ENCODE data around the gene CBL.

Gene CBL

DNA sequence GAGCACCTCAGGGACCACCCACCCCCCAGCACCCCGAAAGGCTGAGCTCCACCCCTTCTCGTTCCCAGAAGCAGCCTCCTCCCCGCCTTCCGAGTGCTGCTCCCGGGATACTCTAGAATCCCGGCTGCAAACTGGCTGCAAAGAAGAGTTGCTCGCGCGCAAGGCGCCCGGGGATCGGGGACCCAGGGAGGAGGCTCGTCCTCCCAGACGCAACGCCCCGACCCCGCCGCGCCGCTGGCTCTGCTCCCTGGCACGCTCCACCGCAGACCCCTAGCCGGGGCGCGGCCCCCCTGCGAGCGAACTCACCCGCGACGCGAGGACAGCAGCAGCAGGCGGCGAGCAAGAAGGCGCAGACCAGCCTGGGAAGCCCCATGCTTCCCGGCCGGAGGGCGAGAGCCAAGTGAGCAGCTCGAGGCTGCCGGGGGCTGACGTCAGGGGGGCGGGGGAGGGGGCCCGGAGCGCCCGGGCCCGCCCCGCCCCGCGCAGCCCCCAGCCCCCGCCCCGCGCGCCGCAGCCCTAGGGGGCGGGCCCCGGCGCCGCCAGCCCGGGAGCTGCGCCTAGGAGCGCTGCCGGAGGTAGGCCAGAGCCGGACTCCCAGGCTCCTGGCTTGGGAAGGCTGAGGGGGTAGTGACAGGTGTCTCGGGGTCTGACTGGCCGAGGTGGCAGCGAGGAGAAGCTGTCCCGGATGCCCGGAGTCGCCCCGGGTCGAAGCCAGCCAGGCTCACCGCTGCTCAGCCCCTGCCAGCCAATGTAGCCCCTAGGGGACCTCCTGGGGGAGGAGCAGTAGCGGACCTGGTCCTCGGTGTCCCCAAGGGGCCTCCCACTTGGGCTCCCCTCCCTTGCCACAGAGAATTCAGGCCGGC, 110.8 kb downstream of the CBL start, which contains the start of gene MCAM:
Gene MCAM, minus strand, starts transcription at position 402 of the 863 bp plus-strand sequence. Its CDS starts 29 bp downstream, at position 373.
- no peaks in the 10 kb centered on the region for H3K36me3 Mint-ChIP-seq
- H3K4me3 Mint-ChIP-seq, result peak within 1 kb of the TSS; percentile 78
- no peak for ATAC-seq
- H3K27me3 Mint-ChIP-seq, result peaks cover 61% of the 10 kb centered on the region
- no peak within 1 kb of the TSS for H3K27ac Mint-ChIP-seq
- H3K4me1 Mint-ChIP-seq, result peaks cover 56% of the 10 kb centered on the region
- no peaks in the 10 kb centered on the region for H3K9me3 Mint-ChIP-seq

DNA sequence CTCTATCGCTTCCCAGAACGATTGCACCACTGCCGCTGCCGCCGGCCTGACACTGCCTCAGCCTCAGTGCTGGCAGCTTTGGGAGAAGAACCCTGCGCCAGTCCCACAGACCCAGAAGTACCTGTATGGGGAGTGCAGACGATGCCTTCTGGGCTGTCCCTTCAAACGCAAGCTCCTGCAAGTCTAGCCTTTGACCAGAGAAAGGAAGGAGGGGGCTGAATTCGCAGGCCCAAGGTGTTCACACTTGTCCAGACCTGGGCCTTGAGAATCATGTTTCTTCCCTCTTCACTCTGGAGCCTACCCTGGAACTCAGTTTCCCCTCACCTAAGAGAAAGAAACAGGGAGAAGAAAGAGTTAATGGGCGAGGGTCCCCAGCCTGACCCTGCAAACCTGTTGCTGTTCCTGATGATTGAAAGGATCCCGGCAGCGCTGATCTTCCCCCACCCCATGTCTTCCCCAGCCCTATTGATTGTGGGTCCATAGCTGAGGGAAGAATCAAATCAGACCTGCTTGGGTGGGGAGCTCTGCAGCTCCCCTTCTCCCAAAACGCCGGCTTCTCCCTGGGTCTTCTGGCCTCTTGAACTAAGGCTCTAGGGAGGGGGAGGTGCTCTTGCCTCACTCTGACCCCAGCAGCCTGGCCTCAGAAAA, 111.6 kb downstream of the CBL start:
- Mint-ChIP-seq H3K9me3 (no peaks in the 10 kb centered on the region), H3K27ac (no peak overlapping the region), H3K27me3 (peaks cover 53% of the 10 kb centered on the region), H3K36me3 (no peaks in the 10 kb centered on the region), H3K4me3 (peak overlapping the region; percentile 26), H3K4me1 (peaks cover 61% of the 10 kb centered on the region)
- no peak for ATAC-seq

DNA sequence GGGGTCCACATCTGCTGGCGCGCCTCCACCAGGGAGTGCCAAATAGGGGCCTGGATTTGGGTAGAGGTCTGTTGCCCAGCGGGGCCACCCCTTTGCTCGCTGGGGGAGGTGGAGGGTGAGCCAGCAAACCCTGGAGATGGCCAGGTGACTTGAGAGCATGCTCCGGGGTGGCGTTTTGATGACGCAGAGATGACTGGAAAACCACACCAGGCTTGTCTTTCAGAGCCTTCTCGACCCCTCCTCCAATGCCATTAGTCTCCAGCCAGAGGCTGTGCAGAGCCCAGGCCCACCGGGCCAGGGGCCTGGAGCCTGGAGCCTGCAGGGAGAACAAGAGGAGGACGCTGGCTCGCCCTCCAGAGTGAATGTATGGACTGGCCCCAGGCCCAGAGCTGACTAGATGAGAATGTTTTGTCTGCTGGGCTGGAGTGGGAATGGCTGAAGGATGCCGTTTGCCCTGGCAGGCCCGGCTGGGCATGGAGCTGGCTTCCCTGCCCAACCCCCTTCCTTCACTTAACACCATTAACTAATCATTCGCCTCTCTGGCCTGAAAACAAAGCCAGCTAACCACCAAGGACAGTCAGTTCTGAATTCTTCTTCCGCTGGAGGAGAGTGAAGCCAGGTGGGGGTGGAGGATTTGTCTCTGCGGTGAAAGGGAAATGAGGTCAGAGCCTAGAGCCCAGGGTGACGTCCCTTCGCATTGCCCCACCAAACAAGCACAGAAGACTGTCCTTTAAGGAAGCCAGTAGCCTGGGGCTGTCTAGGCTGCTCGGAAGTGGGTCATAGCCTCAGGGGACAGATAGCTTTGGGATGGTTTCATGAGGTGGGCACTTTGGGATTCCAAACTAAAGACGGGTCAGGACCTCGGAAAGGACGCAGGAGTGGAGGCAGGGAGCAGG, 112.3 kb downstream of the CBL start:
- ATAC-seq, result peak; percentile 44
- H3K36me3 Mint-ChIP-seq, result no peaks in the 10 kb centered on the region
- peaks cover 52% of the 10 kb centered on the region for H3K27me3 Mint-ChIP-seq
- peak overlapping the region; percentile 28 for H3K27ac Mint-ChIP-seq
- peak overlapping the region; percentile 45 for H3K4me3 Mint-ChIP-seq
- no peaks in the 10 kb centered on the region for H3K9me3 Mint-ChIP-seq
- H3K4me1 Mint-ChIP-seq, result peaks cover 66% of the 10 kb centered on the region

DNA sequence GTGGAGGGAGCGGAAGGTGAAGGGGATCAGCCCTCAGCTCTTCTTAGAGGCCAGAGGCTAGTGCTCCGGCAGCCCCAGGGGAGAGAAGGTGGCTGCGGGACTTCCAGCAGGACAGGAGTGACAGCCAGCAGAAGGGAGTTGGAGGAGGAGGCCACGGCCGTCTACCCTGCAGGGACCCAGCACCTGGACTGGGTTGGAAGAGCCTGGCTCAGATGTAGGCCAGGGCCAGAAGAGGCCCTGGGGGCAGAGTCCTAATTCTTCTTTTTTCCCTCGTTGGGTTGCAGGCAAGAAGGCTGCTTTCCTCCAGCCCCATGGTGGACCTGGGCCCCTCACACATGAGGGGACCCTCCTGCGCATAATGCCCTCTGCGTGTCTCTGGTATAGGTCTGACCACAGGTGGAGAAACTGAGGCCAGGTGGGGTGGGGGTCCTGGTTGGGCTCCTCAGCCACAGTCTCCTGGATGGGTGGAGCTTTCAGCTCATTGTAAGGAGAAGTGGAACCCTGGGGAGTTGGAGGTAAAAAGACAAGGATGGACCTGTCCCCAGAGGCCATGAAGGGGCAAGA, 113.1 kb downstream of the CBL start:
- no peaks in the 10 kb centered on the region for H3K36me3 Mint-ChIP-seq
- H3K27ac Mint-ChIP-seq, result peak overlapping the region; percentile 28
- no peak for ATAC-seq
- peaks cover 74% of the 10 kb centered on the region for H3K4me1 Mint-ChIP-seq
- H3K4me3 Mint-ChIP-seq, result peak overlapping the region; percentile 45
- no peaks in the 10 kb centered on the region for H3K9me3 Mint-ChIP-seq
- H3K27me3 Mint-ChIP-seq, result peaks cover 49% of the 10 kb centered on the region

DNA sequence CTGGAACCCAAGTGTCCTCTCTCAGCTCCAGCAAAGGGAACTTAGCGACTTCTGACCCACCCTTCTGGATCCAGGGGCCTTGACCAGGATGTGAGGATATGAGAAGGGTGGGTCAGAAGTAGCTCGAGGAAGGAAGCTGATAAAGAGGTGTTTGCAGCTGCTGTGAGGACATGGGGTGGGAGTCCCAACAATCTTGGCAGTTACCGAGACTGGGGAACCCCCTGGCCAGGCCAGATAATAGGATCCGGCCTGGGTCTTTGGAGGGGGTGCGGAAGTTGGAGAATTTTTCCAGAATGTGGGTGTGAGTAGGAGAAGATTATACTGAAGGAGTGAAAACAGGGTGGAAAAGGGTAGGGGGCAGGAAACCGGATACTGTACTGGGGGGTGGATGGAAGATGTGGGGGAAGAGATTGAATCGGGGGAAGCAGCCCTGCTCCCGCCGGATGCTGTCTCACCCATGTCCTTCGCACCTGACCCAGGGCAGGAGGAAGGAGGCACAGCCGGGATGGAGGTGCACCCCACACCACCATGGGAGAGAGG, 113.6 kb downstream of the CBL start:
- H3K36me3 Mint-ChIP-seq, result no peaks in the 10 kb centered on the region
- peaks cover 73% of the 10 kb centered on the region for H3K4me1 Mint-ChIP-seq
- ATAC-seq, result no peak

DNA sequence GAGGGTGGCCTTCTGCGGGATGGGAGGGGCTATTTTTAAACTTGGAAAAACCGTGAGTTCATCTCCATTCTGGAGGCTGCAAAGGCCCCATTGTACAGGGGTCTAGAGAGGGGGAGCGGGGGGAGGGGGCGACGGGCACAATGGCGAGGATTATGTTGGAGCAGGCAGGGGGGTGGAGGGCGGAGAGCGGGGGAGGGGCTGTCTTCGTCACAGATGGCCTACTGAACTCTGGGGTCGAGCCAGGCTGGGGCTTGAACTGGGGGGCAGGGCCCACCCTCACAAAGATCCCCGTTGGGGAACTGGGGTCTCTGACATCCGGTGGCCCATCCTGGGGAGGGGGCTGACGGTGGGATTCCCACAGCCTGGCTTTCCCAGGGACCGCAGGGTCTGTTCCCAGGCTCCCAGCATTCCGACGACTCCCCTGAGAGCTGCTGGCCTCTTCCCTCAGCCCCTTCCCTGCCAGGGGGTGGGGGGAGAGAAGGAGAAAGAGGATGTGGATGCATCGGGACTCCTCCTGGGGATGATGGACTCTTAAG, 114.2 kb downstream of the CBL start:
- no peak for ATAC-seq
- Mint-ChIP-seq H3K9me3 (no peaks in the 10 kb centered on the region), H3K4me3 (peak overlapping the region; percentile 74), H3K27me3 (peaks cover 38% of the 10 kb centered on the region), H3K27ac (peak overlapping the region; percentile 28), H3K36me3 (no peaks in the 10 kb centered on the region), H3K4me1 (peaks cover 67% of the 10 kb centered on the region)

More for the DNA sequence above, 113.6 kb downstream of the CBL start:
- Mint-ChIP-seq H3K27me3 (peaks cover 44% of the 10 kb centered on the region), H3K27ac (peak overlapping the region; percentile 28), H3K9me3 (no peaks in the 10 kb centered on the region), H3K4me3 (peak overlapping the region; percentile 74)

DNA sequence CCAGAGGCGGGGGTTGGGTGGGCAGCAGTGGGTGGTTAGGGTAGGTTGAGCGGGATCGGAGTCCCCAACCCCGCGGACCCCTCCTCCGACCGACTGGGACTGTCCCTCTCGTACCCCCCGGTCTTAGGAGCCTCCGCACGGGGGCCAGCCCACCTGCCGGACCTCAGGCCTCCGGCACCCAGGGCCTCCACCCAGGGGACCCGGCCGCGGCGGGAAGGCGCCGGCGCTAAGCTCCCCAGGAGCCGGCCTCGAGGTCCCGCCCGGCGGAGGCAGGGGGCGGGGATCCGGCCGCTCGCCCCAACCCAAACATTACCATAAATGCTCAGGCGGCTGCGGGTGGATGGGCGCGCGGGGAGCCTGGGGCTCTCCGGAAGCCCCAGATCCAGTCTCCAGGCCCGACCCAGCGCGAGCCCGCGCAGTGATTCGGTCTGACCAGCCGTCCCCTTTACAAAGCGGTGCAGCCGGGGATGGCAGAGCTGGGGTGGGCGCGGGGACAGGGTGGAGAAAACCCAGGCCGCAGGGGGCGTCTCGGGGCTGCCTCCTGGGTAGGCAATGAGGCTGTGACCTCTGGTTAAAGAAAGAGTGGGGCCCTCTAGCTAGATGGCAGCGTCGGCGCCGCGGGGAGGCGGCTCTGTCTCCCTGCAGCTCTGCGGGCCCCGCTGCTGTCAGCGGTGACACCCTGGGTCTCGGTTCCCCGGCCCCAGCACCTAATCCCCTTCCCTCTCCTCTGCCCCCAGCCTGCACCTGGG, 114.8 kb downstream of the CBL start:
- no peaks in the 10 kb centered on the region for H3K9me3 Mint-ChIP-seq
- ATAC-seq, result peak; percentile 74
- H3K36me3 Mint-ChIP-seq, result no peaks in the 10 kb centered on the region
- peak overlapping the region; percentile 88 for H3K27ac Mint-ChIP-seq
- H3K4me3 Mint-ChIP-seq, result peak overlapping the region; percentile 91
- peaks cover 32% of the 10 kb centered on the region for H3K27me3 Mint-ChIP-seq
- peaks cover 61% of the 10 kb centered on the region for H3K4me1 Mint-ChIP-seq

DNA sequence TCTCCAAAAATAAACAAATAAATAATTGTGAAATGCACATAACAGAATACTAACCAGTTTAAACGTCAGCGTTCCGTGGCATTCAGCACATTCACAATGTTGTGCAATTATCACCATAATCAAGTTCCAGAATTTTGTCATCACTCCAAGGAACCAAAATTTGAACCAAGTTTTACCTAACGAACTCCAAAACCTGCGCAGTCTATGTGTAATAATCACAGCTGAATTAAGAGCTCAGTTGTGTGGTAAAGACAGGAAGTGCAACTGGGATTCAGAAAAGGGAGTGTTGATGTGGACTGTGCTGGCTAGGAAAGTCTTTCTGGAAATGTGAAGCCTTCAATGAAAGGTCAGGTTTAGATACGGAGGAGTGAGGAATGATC, 116.2 kb downstream of the CBL start:
- Mint-ChIP-seq H3K4me3 (no peak overlapping the region), H3K9me3 (no peaks in the 10 kb centered on the region), H3K27ac (no peak overlapping the region), H3K4me1 (peaks cover 53% of the 10 kb centered on the region), H3K27me3 (peaks cover 30% of the 10 kb centered on the region), H3K36me3 (no peaks in the 10 kb centered on the region)
- ATAC-seq, result no peak

DNA sequence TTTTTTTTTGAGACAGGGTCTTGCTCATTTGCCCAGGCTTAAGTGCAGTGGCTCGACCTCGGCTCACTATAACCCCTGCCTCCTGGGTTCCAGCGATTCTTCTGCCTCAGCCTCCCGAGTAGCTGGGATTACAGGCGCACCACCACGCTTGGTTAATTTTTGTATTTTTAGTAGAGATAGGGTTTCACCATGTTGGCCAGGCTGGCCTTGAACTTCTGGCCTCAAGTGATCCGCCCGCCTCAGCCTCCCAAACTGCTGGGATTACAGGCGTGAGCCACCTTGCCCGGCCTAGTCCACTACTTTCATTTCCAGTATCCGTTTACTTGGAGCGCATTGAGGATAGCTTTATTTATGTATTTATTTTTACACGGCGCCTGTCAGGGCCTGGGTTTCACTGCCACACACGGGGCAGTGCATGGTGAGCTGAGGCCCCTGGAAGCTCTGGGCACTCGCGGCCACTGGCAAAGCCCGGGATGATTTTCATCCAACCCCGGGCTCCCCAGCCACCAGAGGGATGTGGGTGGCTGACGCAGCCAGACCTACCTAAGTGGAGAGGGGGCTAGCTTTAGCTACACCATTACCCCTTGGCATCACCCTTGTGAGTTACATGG, 116.9 kb downstream of the CBL start:
- no peak for ATAC-seq
- H3K4me3 Mint-ChIP-seq, result no peak overlapping the region
- H3K27me3 Mint-ChIP-seq, result peaks cover 23% of the 10 kb centered on the region
- peaks cover 52% of the 10 kb centered on the region for H3K4me1 Mint-ChIP-seq
- no peaks in the 10 kb centered on the region for H3K36me3 Mint-ChIP-seq
- no peaks in the 10 kb centered on the region for H3K9me3 Mint-ChIP-seq
- no peak overlapping the region for H3K27ac Mint-ChIP-seq

DNA sequence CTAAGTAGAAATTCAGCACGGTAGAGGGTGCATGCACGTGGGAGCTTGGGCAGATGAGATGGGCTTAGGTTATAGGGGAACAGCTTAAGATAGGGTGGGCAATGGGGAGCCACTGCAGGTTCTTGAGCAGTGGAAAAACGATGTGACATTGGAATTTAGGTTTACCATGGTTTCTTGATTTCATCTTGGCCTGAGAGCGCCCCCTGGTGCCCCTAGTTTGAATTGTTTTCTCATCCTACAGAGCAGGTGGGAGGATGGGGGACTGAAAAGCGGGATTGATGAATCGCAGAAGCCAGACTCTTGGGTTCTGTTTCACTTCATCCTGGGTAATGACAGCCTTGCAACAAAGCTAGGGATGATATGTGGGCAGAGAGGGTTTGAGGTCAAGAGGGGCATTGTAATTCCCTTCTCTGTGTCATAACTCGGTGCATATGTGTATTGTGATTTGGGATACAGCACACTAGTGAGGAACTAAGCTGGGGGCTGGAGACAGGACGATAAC, 117.4 kb downstream of the CBL start:
- H3K4me3 Mint-ChIP-seq, result no peak overlapping the region
- no peak for ATAC-seq
- peaks cover 47% of the 10 kb centered on the region for H3K4me1 Mint-ChIP-seq
- H3K27me3 Mint-ChIP-seq, result peaks cover 18% of the 10 kb centered on the region
- no peaks in the 10 kb centered on the region for H3K9me3 Mint-ChIP-seq
- H3K36me3 Mint-ChIP-seq, result no peaks in the 10 kb centered on the region
- H3K27ac Mint-ChIP-seq, result no peak overlapping the region

DNA sequence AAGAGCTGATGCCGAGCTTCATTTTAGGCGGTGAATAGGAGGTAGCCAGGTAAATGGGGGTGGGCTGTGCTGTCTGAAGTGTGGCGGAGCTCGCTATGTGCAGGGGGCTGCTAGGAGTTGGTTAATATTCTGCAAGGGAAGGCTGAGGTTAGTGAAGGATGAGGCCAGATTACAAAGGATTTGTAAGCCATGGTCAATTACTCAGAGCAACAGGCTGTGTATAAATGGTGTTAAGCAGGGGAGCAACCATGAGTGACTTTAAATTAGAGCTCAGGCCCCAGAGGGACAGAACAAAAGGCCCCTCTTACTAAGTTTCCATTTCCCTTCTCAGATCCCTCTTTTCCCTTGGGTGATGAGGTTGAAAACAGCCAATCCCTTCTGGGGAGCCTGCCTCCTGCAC, 118.0 kb downstream of the CBL start:
- Mint-ChIP-seq H3K9me3 (no peaks in the 10 kb centered on the region), H3K4me1 (peaks cover 41% of the 10 kb centered on the region)

DNA sequence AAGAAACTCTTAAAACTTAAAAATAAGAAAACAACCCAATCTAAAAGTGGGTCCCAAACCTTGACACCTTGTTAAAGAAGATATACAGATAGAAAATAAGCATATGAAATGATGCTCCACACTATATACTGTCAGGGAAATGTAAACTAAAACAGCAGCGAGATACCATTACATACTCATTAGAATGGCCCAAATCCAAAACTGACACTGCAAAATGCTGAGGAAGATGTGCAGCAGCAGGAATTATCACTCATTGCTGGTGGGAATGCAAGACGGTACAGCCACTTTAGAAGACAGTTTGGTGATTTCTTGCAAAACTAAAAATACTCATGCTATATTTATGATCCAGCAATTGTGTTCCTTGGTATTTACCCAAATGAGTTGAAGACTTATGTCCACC, 123.2 kb downstream of the CBL start:
- no peak for ATAC-seq
- Mint-ChIP-seq H3K27ac (no peak overlapping the region), H3K36me3 (no peaks in the 10 kb centered on the region), H3K4me3 (no peak overlapping the region), H3K4me1 (peaks cover 8% of the 10 kb centered on the region), H3K27me3 (peaks cover 11% of the 10 kb centered on the region), H3K9me3 (no peaks in the 10 kb centered on the region)

More for the DNA sequence above, 118.0 kb downstream of the CBL start:
- Mint-ChIP-seq H3K36me3 (no peaks in the 10 kb centered on the region), H3K27ac (no peak overlapping the region), H3K27me3 (peaks cover 12% of the 10 kb centered on the region), H3K4me3 (no peak overlapping the region)
- no peak for ATAC-seq

DNA sequence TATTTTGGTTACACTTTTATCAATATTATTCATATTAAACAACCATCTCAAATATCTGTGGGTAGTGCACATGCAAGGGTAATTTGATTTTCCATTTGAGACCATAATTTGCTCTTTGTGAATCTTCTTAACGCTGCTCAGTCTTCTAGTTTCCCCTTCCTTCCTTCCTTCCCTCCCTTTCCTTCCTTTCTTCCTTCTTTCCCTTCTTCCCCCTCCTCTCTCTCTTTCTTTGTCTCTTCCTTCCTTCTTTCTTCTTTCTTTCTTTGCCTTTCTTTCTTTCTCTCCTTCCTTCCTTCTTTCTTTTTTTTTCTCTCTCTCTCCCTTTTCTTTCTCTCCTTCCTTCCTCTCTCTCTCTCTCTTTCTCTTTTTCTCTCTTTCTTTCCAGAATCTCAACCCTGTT, 124.1 kb downstream of the CBL start:
- no peaks in the 10 kb centered on the region for H3K9me3 Mint-ChIP-seq
- H3K27me3 Mint-ChIP-seq, result peaks cover 11% of the 10 kb centered on the region
- H3K36me3 Mint-ChIP-seq, result no peaks in the 10 kb centered on the region
- peaks cover 12% of the 10 kb centered on the region for H3K4me1 Mint-ChIP-seq
- H3K27ac Mint-ChIP-seq, result no peak overlapping the region
- no peak for ATAC-seq
- H3K4me3 Mint-ChIP-seq, result no peak overlapping the region
